ENCODE results near the gene ZNF311. TPM values are rescaled to one million over a fixed set of nuclear protein-coding genes. Genes with fewer than 3 reads are reported as not detected.

Gene ZNF311
- polyA plus RNA-seq, 3 donors, result 0.05 TPM; not detected in 1

DNA sequence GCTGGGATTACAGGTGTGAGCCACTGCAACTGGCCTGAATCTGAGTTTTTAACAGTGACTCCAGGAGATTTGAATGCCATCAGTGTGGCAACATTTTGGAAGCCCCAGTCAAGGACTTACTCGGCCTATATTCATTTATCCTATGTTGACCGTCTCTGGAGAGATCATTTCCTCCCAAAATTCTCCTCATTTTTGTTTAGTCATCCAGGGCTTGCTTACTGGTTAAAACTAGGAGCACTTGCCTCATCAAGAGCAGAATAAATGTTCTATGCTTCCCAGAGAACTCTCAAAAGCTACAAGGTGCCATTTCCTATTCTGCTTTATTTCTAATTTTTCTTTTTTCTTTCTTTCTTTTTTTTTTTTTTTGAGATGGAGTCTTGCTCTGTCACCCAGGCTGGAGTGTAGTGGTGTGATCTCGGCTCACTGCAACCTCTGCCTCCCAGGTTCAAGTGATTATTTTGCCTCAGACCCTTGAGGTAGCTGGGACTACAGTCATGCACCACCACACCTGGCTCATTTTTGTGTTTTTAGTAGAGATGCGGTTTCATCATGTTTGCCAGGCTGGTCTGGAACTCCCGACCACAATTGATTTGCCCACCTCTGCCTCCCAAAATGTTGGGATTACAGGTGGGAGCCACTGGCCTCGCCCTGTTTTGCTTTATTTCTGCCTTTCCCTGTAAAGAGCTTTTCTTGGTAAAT is 57.9 kb downstream of the ZNF311 start:
- H3K4me1 ChIP-seq (ENCODE audit: control insufficient read depth in 1 of 2, insufficient read depth in 2 of 2, low read length in 2 of 2), result peaks cover 26% of the 10 kb centered on the region in 2 donors
- no peak overlapping the region for H2AFZ ChIP-seq (ENCODE audit: insufficient read depth, low read depth, low read length, poor library complexity, severe bottlenecking)
- H3K27me3 ChIP-seq (ENCODE audit: control insufficient read depth in 2 of 2, insufficient read depth in 2 of 2, low read length in 2 of 2), result peaks cover 0 to 4% of the 10 kb centered on the region in 2 donors
- no peak overlapping the region for H3K9ac ChIP-seq (ENCODE audit: insufficient read depth, low read length, poor library complexity, severe bottlenecking)
- Mint-ChIP-seq H3K27ac (no peak overlapping the region), H3K4me3 (no peak overlapping the region), H3K4me1 (peaks cover 33% of the 10 kb centered on the region), H3K27me3 (ENCODE audit: low read depth in 3 of 3) (peaks cover 0 to 6% (median 4%) of the 10 kb centered on the region in 3 donors), H3K36me3 (no peaks in the 10 kb centered on the region), H3K9me3 (peaks cover 0 to 11% (median 4%) of the 10 kb centered on the region in 7 donors)
- TF ChIP-seq, protein P1, sequence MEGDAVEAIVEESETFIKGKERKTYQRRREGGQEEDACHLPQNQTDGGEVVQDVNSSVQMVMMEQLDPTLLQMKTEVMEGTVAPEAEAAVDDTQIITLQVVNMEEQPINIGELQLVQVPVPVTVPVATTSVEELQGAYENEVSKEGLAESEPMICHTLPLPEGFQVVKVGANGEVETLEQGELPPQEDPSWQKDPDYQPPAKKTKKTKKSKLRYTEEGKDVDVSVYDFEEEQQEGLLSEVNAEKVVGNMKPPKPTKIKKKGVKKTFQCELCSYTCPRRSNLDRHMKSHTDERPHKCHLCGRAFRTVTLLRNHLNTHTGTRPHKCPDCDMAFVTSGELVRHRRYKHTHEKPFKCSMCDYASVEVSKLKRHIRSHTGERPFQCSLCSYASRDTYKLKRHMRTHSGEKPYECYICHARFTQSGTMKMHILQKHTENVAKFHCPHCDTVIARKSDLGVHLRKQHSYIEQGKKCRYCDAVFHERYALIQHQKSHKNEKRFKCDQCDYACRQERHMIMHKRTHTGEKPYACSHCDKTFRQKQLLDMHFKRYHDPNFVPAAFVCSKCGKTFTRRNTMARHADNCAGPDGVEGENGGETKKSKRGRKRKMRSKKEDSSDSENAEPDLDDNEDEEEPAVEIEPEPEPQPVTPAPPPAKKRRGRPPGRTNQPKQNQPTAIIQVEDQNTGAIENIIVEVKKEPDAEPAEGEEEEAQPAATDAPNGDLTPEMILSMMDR (IDR thresholded peaks at IDR 0.05), result no peak
- DNase-seq, result no peak
- no peak overlapping the region for H3K27ac ChIP-seq (ENCODE audit: low read depth in 1 of 2, low read length in 2 of 2)
- WGBS (ENCODE audit: insufficient coverage), result 80% methylated on average over 4 of the region's 6 CpGs
- H3K36me3 ChIP-seq (replicated peaks in 1 of 2; ENCODE audit: control insufficient read depth in 1 of 2, insufficient read depth in 2 of 2, low read length in 2 of 2), result no peaks in the 10 kb centered on the region
- no peak overlapping the region for H3K4me2 ChIP-seq (replicated peaks; ENCODE audit: extremely low read depth, low read length, poor library complexity, severe bottlenecking)
- no peaks in the 10 kb centered on the region for H4K20me1 ChIP-seq (ENCODE audit: insufficient read depth, low read length)
- H3K9me3 ChIP-seq (replicated peaks in 1 of 2; ENCODE audit: control insufficient read depth in 1 of 2, insufficient read depth in 1 of 2, low read length in 2 of 2), result no peaks in the 10 kb centered on the region
- H3K4me3 ChIP-seq (replicated peaks in 1 of 3; ENCODE audit: low read depth in 2 of 3, low read length in 3 of 3), result no peak overlapping the region
- H3K79me2 ChIP-seq (ENCODE audit: insufficient read depth, low read length), result no peaks in the 10 kb centered on the region
- intact Hi-C loops (cut with micrococcal nuclease), result loop anchor here in 1 of 2 donors (10.0 kb wide), 1 partner anchor 112 kb away; no protein-coding TSS in a partner anchor

DNA sequence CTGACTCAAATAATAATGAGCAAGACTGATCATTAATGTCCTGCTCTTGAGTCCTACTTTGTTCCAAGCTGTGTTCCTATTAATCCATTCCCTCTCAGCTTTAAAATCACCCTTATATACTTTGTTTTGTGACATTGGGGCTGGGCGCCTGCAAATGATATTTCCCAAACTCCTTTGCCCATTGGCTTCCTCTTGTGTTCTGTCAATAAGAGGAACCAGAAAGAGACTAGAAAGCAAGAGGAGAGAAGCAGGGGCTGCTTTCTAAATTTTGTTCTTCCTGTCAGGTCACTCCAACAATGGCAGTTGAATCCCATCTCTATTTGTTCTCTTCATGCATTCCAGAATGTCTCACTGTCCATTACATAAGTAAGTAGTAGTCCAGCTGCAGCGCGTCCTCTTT is 59.8 kb downstream of the ZNF311 start:
- DNase-seq, result peak in 1 of 3 donors; percentile 18
- no peaks in the 10 kb centered on the region for H3K27me3 Mint-ChIP-seq (ENCODE audit: low read depth in 3 of 3)
- no peak overlapping the region for H3K4me3 Mint-ChIP-seq
- H3K9me3 Mint-ChIP-seq, result peaks cover 0 to 5% (median under 1%) of the 10 kb centered on the region in 7 donors
- Histone ChIP-seq H2AFZ (ENCODE audit: insufficient read depth, low read depth, low read length, poor library complexity, severe bottlenecking) (no peak overlapping the region), H3K4me2 (replicated peaks; ENCODE audit: extremely low read depth, low read length, poor library complexity, severe bottlenecking) (peak overlapping the region; percentile 1), H3K27me3 (ENCODE audit: control insufficient read depth in 2 of 2, insufficient read depth in 2 of 2, low read length in 2 of 2) (no peaks in the 10 kb centered on the region), H3K9ac (ENCODE audit: insufficient read depth, low read length, poor library complexity, severe bottlenecking) (no peak overlapping the region), H3K27ac (ENCODE audit: low read depth in 1 of 2, low read length in 2 of 2) (no peak overlapping the region), H3K36me3 (replicated peaks in 1 of 2; ENCODE audit: control insufficient read depth in 1 of 2, insufficient read depth in 2 of 2, low read length in 2 of 2) (no peaks in the 10 kb centered on the region), H3K4me3 (replicated peaks in 1 of 3; ENCODE audit: low read depth in 2 of 3, low read length in 3 of 3) (peak overlapping the region in 1 of 3 experiments; percentile 3), H3K9me3 (replicated peaks in 1 of 2; ENCODE audit: control insufficient read depth in 1 of 2, insufficient read depth in 1 of 2, low read length in 2 of 2) (no peaks in the 10 kb centered on the region), H3K79me2 (ENCODE audit: insufficient read depth, low read length) (no peaks in the 10 kb centered on the region), H4K20me1 (ENCODE audit: insufficient read depth, low read length) (no peaks in the 10 kb centered on the region), H3K4me1 (ENCODE audit: control insufficient read depth in 1 of 2, insufficient read depth in 2 of 2, low read length in 2 of 2) (peaks cover 44 to 45% of the 10 kb centered on the region in 2 donors)
- TF ChIP-seq, protein P1 (IDR thresholded peaks at IDR 0.05), result no peak
- no peaks in the 10 kb centered on the region for H3K36me3 Mint-ChIP-seq
- H3K4me1 Mint-ChIP-seq, result peaks cover 51% of the 10 kb centered on the region
- intact Hi-C loops (cut with micrococcal nuclease), result loop anchor here in 1 of 2 donors (10.0 kb wide), 1 partner anchor 111 kb away; no protein-coding TSS in a partner anchor
- WGBS (ENCODE audit: insufficient coverage), result 90% methylated on average over 2 of the region's 3 CpGs
- peak overlapping the region in 3 of 7 donors; percentile 72 to 86 (median 79) for H3K27ac Mint-ChIP-seq

Small RNA genes lying within 50 kb of the gene (small RNA-seq; reads per million reads assigned to genes)
- not detected for gene RN7SL471P (ENCODE audit: insufficient read length, low read depth)

Other genes with a start within 250 kb of the ZNF311 start
- gene TRIM27, start 81.3 kb downstream of the ZNF311 start, polyA plus RNA-seq, result 10 to 100 TPM; 39.2 to 44.0 (median 42.2) TPM
- not detected for gene OR2W1, start 39.9 kb upstream of the ZNF311 start, polyA plus RNA-seq
- not detected for gene OR2B3, start 82.0 kb upstream of the ZNF311 start, polyA plus RNA-seq
- gene OR2J1, start 94.2 kb upstream of the ZNF311 start, polyA plus RNA-seq, result not detected
- not detected for gene OR2J3, start 102.7 kb upstream of the ZNF311 start, polyA plus RNA-seq
- gene OR2J2, start 165.6 kb upstream of the ZNF311 start, polyA plus RNA-seq, result not detected

Measured in CD14-positive monocyte (primary cell).